ENCODE data around the gene OR52E8.

The OR52E8 gene

DNA sequence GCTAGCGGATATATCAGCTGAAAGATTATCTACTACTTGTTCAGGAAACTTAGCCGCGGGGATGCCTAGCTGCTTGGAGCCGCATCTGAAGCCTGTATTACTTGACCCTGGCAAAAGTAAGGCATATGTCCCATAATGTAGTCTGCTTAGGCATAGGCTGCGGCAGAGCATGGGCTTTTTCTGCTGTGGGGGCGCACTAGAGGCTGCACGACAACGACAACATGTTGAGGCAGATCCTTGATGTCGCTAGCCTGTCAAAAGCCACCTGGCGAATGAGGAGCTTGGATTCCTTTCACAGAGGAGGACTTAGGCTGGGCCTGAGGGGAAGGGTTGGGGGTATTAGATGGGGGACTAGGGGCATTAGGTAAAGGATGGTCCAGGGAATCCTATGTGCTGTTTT, 49.9 kb downstream of the OR52E8 start:
- DNase-seq: peak; percentile 44

Data from hematopoietic multipotent progenitor cell treated with erythropoietin and hydrocortisone succinate and interleukin-3 and kit ligand, for 6 days (in vitro differentiated cells).